Thyroid gland (tissue), 4 donors: ENCODE data around the gene PSMD5. TPM values are rescaled to one million over a fixed set of nuclear protein-coding genes. Genes with fewer than 3 reads are reported as not detected.

ENCODE experiments used
- DNase-seq, 2 donors: peaks; one replicate each; pipeline ENCODE4 v3.0.0-alpha.2; 2019
- H3K27ac ChIP-seq, 3 donors: fragments of 200-600 bp; sonication (generic); 1 replicate in 2 of 3; 2 replicates in 1 of 3; pipeline ENCODE4 v1.5.1; 2016 to 2019; ENCODE audit warnings: mild to moderate bottlenecking in 1 of 3, moderate library complexity in 1 of 3
- H3K27me3 ChIP-seq: fragments of 200-600 bp; sonication (generic); one replicate; pipeline ENCODE4 v1.5.1; 2019
- H3K36me3 ChIP-seq, 2 donors: fragments of 200-600 bp; sonication (generic); one replicate each; pipeline ENCODE4 v1.5.1; 2016 to 2019
- H3K4me1 ChIP-seq, 2 donors: fragments of 200-600 bp; sonication (generic); one replicate each; pipeline ENCODE4 v1.5.1; 2017 to 2019
- H3K4me3 ChIP-seq, 3 donors: fragments of 200-600 bp; sonication (generic); replicated peaks in 1 of 3; 1 replicate in 2 of 3; 2 replicates in 1 of 3; pipeline ENCODE4 v1.5.1; 2016; ENCODE audit warnings: mild to moderate bottlenecking in 1 of 3
- H3K9me3 ChIP-seq: fragments of 200-600 bp; sonication (generic); one replicate; pipeline ENCODE4 v1.5.1; 2017
- CTCF ChIP-seq, 6 experiments: fragments of 200-600 bp in 3 of 6; fragments of 450-650 bp in 3 of 6; sonication (generic) in 3 of 6; IDR thresholded peaks; one replicate each; pipeline ENCODE4 v1.5.1; 2016 to 2019; ENCODE audit warnings: antibody characterized with exemption in 6 of 6, mild to moderate bottlenecking in 2 of 6, inconsistent platforms in 1 of 6, moderate library complexity in 1 of 6
- POLR2A ChIP-seq, 2 donors: fragments of 450-650 bp; IDR thresholded peaks; one replicate each; pipeline ENCODE4 v1.6.1; 2017; ENCODE audit warnings: antibody characterized with exemption in 2 of 2, mild to moderate bottlenecking in 2 of 2, moderate library complexity in 1 of 2
- WGBS, 2 donors: methylation state at CpG; one replicate each; pipeline ENCODE4 v1.1.5; 2017; 5-methylcytosine and 5-hydroxymethylcytosine counted together
- intact Hi-C: fragments of 100-400 bp; cut with DNase I; formaldehyde crosslinking; loops from one replicate; pipeline ENCODE4 v1.15.1; 2023
- total RNA-seq, 4 donors: library from RNA; depleted of rRNA; stranded (reverse); fragments of >200 nt; gene quantifications; one replicate each; pipeline ENCODE4 v1.2.3, GENCODE V29; 2016

PSMD5 gene
- total RNA-seq, 4 donors from 2014 or later, result 34.8 to 38.6 (median 36.5) TPM

- Histone ChIP-seq H3K4me3 (no peak overlapping the region), H3K9me3 (no peaks in the 10 kb centered on the region), H3K4me1 (no peaks in the 10 kb centered on the region), H3K36me3 (peaks cover 10 to 16% of the 10 kb centered on the region in 2 donors), H3K27ac (no peak overlapping the region), H3K27me3 (no peaks in the 10 kb centered on the region)
- WGBS, 2 donors, result 93 to 94% methylated on average over 2 of the region's 2 CpGs
- TF ChIP-seq POLR2A (IDR thresholded peaks at IDR 0.05) (no peak), CTCF (IDR thresholded peaks at IDR 0.05) (no peak)
- no peak for DNase-seq
- intact Hi-C loops, result no loop called here
These were observed 61.5 kb downstream of the PSMD5 start for GRCh38 chr9:120781236-120781635.

- intact Hi-C loops, result no loop called here
- H3K4me3 ChIP-seq, result no peak overlapping the region
- H3K27ac ChIP-seq, result no peak overlapping the region
- H3K36me3 ChIP-seq, result peaks cover 16 to 20% of the 10 kb centered on the region in 2 donors
- no peaks in the 10 kb centered on the region for H3K9me3 ChIP-seq
- no peaks in the 10 kb centered on the region for H3K4me1 ChIP-seq
- H3K27me3 ChIP-seq, result no peaks in the 10 kb centered on the region
- WGBS, 2 donors, result 97 to 98% methylated on average over 3 of the region's 3 CpGs
- TF ChIP-seq POLR2A (IDR thresholded peaks at IDR 0.05), result no peak
- no peak for TF ChIP-seq CTCF (IDR thresholded peaks at IDR 0.05)
- DNase-seq, result no peak
These were observed 62.4 kb downstream of the PSMD5 start for GRCh38 chr9:120780367-120780766.

- intact Hi-C loops, result no loop called here
- no peak for DNase-seq
- H3K9me3 ChIP-seq, result no peaks in the 10 kb centered on the region
- H3K36me3 ChIP-seq, result peaks cover 20 to 24% of the 10 kb centered on the region in 2 donors
- H3K27me3 ChIP-seq, result no peaks in the 10 kb centered on the region
- H3K4me3 ChIP-seq, result no peak overlapping the region
- H3K27ac ChIP-seq, result no peak overlapping the region
- H3K4me1 ChIP-seq, result no peaks in the 10 kb centered on the region
- TF ChIP-seq CTCF (IDR thresholded peaks at IDR 0.05) (no peak), POLR2A (IDR thresholded peaks at IDR 0.05) (no peak)
These were observed 63.5 kb downstream of the PSMD5 start for GRCh38 chr9:120779227-120779626.

GRCh38 chr9:120778758-120779157, 64.0 kb downstream of the PSMD5 start:
- 92 to 98% methylated on average over 2 of the region's 2 CpGs for WGBS, 2 donors
- Histone ChIP-seq H3K4me1 (no peaks in the 10 kb centered on the region), H3K27me3 (no peaks in the 10 kb centered on the region), H3K9me3 (no peaks in the 10 kb centered on the region), H3K27ac (no peak overlapping the region), H3K36me3 (peaks cover 20 to 24% of the 10 kb centered on the region in 2 donors), H3K4me3 (no peak overlapping the region)
- TF ChIP-seq CTCF (IDR thresholded peaks at IDR 0.05) (no peak), POLR2A (IDR thresholded peaks at IDR 0.05) (no peak)
- intact Hi-C loops, result no loop called here
- DNase-seq, result no peak

- intact Hi-C loops, result no loop called here
- Histone ChIP-seq H3K4me1 (no peaks in the 10 kb centered on the region), H3K9me3 (no peaks in the 10 kb centered on the region), H3K27me3 (no peaks in the 10 kb centered on the region), H3K36me3 (peaks cover 20 to 29% of the 10 kb centered on the region in 2 donors), H3K4me3 (no peak overlapping the region), H3K27ac (no peak overlapping the region)
- 90 to 94% methylated on average over 5 of the region's 5 CpGs for WGBS, 2 donors
- no peak for TF ChIP-seq POLR2A (IDR thresholded peaks at IDR 0.05)
- no peak for TF ChIP-seq CTCF (IDR thresholded peaks at IDR 0.05)
- DNase-seq, result no peak
These were observed 65.5 kb downstream of the PSMD5 start for GRCh38 chr9:120777229-120777628.
